C4-2B (cell line): ENCODE data around the gene BAZ1B.

Experiments used
- H3K27ac ChIP-seq: fragments of 450-650 bp; 2 replicates; pipeline ENCODE4 v1.5.1; 2017
- ZFX ChIP-seq: fragments of 450-650 bp; IDR thresholded peaks from 2 replicates; pipeline ENCODE4 v1.6.1; 2017
- TF ChIP-seq, protein P1 (sequence below): fragments of 450-650 bp; conservative IDR thresholded peaks from 2 replicates; pipeline ENCODE4 v1.5.1; 2017; ENCODE audit warnings: mild to moderate bottlenecking

Gene BAZ1B

DNA sequence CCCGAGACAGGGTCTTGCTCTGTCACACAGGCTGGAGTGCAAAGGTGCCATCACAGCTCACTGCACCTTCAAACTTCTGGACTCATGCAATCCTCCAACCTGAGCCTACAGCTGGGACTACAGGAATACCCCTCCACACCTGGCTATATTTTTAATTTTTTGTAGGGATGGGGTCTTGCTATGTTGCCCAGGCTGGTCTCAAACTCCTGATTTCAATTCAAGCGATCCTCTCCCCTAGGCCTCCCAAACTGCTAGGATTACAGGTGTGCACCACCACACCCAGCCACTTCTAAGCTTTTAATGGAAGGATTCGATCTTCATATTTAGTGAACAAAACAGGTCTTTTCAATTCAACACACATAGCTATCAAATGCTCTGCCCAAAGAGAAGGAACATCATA is 58.8 kb downstream of the BAZ1B start:
- TF ChIP-seq, protein P1, sequence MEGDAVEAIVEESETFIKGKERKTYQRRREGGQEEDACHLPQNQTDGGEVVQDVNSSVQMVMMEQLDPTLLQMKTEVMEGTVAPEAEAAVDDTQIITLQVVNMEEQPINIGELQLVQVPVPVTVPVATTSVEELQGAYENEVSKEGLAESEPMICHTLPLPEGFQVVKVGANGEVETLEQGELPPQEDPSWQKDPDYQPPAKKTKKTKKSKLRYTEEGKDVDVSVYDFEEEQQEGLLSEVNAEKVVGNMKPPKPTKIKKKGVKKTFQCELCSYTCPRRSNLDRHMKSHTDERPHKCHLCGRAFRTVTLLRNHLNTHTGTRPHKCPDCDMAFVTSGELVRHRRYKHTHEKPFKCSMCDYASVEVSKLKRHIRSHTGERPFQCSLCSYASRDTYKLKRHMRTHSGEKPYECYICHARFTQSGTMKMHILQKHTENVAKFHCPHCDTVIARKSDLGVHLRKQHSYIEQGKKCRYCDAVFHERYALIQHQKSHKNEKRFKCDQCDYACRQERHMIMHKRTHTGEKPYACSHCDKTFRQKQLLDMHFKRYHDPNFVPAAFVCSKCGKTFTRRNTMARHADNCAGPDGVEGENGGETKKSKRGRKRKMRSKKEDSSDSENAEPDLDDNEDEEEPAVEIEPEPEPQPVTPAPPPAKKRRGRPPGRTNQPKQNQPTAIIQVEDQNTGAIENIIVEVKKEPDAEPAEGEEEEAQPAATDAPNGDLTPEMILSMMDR = no peak
- TF ChIP-seq ZFX = no peak
- H3K27ac ChIP-seq = no peak overlapping the region

DNA sequence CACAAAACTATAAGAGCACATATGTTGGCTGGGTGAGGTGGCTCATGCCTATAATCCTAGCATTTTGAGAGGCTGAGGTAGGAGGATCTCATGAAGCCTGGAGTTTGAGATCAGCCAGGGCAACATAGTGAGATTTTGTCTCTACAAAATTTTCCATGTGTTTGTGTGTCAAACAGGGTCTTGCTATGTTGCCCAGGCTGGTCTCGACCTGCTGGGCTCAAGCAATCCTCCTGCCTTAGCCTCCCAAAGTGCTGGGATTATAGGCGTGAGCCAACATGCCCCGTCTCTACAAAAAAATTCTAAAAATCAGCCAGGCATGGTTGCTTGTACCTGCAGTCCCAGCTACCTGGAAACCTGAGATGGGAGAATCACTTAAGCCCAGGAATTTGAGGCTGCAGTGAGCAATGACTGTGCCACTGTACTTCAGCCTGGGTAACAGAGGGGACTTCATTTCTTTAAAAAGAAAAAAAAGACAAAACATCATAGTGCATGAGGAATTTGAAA is 60.3 kb downstream of the BAZ1B start:
- no peak overlapping the region for H3K27ac ChIP-seq
- TF ChIP-seq, protein P1 = no peak
- no peak for TF ChIP-seq ZFX

DNA sequence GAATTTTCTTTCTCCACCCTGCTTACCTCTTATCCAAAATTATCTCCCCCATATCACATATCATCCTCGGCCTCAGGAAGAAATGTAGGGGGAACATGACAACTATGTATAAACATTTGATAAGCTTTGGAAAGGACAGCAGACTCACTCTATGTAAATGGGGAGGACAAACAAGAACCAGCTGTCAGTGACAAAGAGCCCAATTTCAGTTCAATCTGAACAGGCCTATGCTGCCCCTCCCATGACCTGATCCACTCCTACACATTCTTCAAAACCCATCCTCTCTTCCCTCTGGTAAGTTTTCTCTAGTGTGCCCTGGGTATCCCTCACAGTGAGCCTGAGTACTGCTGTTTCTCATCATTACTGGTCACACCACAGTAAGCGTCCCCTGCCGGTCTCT is 67.7 kb downstream of the BAZ1B start:
- TF ChIP-seq ZFX = no peak
- TF ChIP-seq, protein P1 = no peak
- H3K27ac ChIP-seq = no peak overlapping the region

DNA sequence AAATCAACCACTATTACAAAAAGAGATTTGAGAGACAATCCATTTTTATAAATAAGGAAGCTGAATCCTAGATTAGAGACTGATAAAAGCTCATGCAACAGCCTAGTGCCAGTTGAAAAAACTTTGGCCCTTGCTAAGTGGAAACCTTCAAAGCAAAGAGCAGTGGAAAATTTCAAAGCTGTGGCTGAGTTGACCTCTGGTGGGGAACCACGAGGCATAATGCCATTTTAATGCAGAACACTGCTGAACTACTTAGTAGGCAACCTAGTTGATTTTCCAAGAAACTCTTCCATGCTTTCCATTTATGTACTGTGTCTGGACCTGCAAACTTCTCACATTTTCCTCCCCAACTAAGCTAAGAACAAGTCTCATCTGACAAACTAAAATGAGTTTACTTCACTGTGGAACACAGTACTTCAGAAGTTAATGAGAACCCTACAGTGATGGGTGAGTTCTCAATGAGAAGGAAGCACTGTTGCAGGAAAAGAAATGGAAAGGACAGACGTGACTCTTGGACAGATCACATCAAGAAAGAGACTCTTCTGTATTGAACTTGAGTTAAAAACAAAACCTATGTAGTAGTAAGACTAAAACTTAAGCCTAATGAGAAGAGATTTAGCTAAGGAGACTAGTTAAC is 69.0 kb downstream of the BAZ1B start:
- no peak overlapping the region for H3K27ac ChIP-seq
- TF ChIP-seq, protein P1 = no peak
- no peak for TF ChIP-seq ZFX

DNA sequence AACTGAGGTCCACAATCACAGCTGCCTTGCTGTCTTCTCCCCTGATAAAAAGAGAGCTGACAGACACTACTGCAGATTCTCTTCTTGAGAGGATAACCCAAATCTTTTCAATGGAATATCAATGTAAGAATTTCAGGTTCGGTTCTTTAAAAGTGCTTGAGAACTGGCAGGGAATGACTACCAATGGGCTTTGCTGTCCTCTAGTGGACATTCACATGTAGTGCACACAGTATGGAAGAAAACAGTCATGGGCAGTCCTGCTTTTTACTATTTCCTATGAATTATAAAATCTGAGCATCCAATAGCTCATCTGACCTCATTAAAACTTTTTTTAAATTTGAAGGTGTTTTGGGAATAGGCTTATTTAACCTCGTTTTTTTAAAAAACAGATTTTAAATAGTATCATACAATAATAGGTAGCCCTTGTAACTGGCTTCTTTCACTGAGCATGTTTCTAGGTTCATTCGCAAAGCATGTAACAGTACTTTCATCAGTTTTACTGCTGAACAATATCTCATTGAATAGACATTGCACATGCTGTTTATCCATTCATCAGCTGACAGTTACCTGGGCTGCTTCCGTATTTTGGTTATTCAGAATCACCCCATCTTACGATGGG is 70.2 kb downstream of the BAZ1B start:
- no peak for TF ChIP-seq ZFX
- TF ChIP-seq, protein P1 = peak; percentile 100
- H3K27ac ChIP-seq = no peak overlapping the region

DNA sequence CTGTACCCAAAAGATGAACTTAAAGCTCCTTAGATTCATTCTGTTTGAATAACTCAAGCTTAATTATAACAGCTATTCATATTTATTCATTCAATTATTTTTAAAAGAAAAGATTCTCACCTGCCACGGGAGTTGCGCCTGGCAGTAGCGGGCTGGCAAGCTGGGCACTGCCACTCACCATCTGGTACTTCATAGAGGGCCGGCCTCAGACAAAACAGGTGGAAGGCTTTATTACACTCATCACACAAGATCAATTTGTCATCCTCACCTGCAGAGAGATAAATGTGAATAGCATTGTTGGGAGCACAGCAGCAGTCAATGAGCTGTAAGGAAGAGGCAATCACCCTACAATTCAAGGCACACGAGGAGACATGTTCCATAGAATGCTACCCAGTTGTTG is 72.7 kb downstream of the BAZ1B start:
- TF ChIP-seq, protein P1 = no peak
- TF ChIP-seq ZFX = no peak
- H3K27ac ChIP-seq = no peak overlapping the region

DNA sequence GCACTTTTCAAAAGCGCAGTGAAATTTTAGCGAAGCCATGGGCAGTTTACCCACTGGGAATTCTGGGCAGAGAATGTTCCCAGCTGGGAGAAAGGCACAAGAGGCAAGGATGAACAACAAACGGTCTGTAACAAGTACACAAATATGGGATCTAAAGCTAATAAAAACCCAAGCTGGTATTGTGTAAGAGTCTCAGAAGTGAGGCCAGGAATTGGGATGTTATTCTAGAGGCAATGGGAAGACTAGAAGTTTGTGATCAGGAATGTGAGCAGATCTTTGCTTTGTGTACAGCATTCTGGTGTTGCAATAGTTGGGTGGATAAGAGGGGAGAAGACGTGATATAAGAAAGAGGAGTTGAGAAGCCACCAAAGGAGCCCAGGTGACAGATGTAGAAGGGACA is 73.5 kb downstream of the BAZ1B start:
- no peak for TF ChIP-seq ZFX
- TF ChIP-seq, protein P1 = no peak
- no peak overlapping the region; the same call in 1 of the 2 replicates for H3K27ac ChIP-seq
